ENCODE data around the gene EFNA4.

EFNA4 gene

DNA sequence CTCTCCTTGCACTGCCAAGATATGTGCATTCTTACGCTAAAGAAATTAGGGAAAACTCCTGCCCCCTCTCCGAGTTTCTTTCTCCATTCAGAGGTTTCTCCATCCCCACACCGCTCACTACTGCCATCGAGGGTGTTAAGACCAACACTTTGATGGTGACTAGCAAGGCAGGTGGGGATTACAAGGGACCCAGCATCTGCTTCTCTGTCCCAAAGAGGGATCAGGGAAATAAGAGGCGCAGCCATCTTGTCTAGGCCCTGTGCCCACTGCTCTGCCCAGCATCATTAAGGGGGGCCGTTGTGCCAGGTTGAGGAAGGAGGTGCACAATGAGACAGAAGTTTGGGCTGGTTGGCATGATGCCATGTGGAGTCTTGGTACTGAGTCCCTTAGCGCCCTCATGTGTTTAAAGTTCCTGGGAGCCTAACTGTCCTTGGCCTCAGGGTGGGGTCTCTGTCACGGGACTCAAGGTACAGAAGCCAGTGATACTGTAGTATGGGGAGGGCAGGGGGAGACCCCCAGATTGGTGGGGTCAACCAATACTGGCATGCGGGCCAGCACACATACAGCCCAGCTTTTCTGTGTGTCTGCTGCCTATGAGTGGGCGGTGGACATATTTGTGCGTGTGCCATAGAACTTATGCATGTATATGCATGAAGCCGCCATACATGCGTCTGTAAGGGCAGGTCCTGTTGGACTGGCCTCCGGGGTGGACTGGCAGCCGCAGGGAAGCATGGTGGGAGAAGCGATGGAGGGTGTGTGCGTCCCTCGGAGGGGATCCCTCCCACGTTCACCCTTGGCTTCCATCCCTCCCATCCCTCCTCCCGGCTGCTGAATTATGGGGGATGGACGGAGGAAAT, 20.6 kb downstream of the EFNA4 start:
- Histone ChIP-seq H3K9ac (ENCODE audit: low read length in 2 of 2) (peak overlapping the region in 1 of 2 donors; percentile 36), H3K27me3 (ENCODE audit: control insufficient read depth in 1 of 2, insufficient read depth in 2 of 2, low read length in 2 of 2) (peaks cover 48 to 55% of the 10 kb centered on the region in 2 donors), H3K4me3 (ENCODE audit: low read length in 2 of 2) (peak overlapping the region; percentile 38 to 85), H3K27ac (ENCODE audit: low read length) (no peak overlapping the region), H3K9me3 (ENCODE audit: control insufficient read depth in 2 of 2, low read length in 2 of 2) (no peaks in the 10 kb centered on the region), H3K4me1 (ENCODE audit: control insufficient read depth, insufficient read depth, low read length) (peaks cover 55% of the 10 kb centered on the region), H3K36me3 (ENCODE audit: control insufficient read depth in 2 of 2, insufficient read depth in 2 of 2, low read length in 2 of 2) (no peaks in the 10 kb centered on the region)

DNA sequence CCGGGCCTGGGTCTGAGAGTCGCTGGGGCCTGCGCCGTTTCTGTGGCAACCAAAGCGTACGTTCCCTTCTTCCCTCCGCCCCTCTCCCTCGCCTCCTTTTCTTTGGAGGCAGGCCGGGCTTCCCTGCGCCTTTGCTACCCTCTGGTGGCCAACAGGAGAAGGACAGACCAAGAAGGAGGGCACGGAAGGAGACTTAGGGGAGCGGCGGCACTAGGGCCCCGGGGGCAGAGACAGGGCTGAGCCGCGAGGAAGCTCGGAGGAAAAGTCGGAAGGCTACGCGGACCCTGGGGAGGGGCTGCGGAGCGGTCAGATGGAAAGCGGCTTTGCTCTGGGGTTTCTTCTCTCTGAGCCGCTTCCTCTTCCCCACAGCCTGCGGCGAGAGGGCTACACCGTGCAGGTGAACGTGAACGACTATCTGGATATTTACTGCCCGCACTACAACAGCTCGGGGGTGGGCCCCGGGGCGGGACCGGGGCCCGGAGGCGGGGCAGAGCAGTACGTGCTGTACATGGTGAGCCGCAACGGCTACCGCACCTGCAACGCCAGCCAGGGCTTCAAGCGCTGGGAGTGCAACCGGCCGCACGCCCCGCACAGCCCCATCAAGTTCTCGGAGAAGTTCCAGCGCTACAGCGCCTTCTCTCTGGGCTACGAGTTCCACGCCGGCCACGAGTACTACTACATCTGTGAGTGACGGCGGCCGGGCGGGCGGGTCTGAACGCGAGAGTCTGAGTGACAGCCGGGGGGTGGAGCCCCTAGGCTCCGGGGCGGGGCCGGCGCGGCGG, 21.4 kb downstream of the EFNA4 start:
- Histone ChIP-seq H3K9ac (ENCODE audit: low read length in 2 of 2) (peak overlapping the region; percentile 36 to 56), H3K36me3 (ENCODE audit: control insufficient read depth in 2 of 2, insufficient read depth in 2 of 2, low read length in 2 of 2) (no peaks in the 10 kb centered on the region), H3K9me3 (ENCODE audit: control insufficient read depth in 2 of 2, low read length in 2 of 2) (no peaks in the 10 kb centered on the region), H3K27ac (ENCODE audit: low read length) (peak overlapping the region; percentile 64), H3K4me3 (ENCODE audit: low read length in 2 of 2) (peak overlapping the region; percentile 73 to 85), H3K27me3 (ENCODE audit: control insufficient read depth in 1 of 2, insufficient read depth in 2 of 2, low read length in 2 of 2) (peaks cover 41 to 46% of the 10 kb centered on the region in 2 donors), H3K4me1 (ENCODE audit: control insufficient read depth, insufficient read depth, low read length) (peaks cover 47% of the 10 kb centered on the region)

DNA sequence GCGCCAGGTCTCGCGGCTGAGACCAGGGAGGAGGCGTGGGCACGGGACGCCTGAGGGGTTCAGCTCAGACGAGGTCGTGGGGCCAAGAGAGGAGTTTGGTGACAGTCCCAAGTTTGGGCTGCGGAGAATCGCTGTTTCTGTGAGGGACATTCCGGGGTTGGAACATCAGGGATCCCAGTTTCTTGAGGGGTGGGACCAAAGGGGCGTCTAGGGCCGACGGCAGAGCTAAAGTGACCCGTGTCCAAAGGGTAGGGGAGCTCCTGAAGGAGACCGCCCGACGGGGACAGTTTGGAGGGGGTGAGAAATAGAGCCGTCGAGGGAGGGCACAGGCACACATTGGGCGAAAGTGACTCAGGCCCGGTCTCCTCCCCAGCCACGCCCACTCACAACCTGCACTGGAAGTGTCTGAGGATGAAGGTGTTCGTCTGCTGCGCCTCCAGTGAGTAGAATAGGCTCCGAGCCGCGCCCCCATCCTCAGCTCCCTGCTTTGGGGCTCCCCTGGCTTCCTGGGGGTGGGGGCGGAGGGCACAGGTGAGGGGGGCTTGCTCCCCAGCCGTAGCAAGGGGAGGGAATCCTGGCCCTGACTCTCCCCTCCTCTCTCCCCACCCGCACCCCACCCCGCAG, 22.1 kb downstream of the EFNA4 start:
- H3K36me3 ChIP-seq (ENCODE audit: control insufficient read depth in 2 of 2, insufficient read depth in 2 of 2, low read length in 2 of 2), result no peaks in the 10 kb centered on the region
- peaks cover 35 to 39% of the 10 kb centered on the region in 2 donors for H3K27me3 ChIP-seq (ENCODE audit: control insufficient read depth in 1 of 2, insufficient read depth in 2 of 2, low read length in 2 of 2)
- H3K9me3 ChIP-seq (ENCODE audit: control insufficient read depth in 2 of 2, low read length in 2 of 2), result no peaks in the 10 kb centered on the region
- H3K4me3 ChIP-seq (ENCODE audit: low read length in 2 of 2), result peak overlapping the region; percentile 73 to 85
- peak overlapping the region; percentile 56 to 60 for H3K9ac ChIP-seq (ENCODE audit: low read length in 2 of 2)
- H3K4me1 ChIP-seq (ENCODE audit: control insufficient read depth, insufficient read depth, low read length), result peaks cover 40% of the 10 kb centered on the region
- peak overlapping the region; percentile 64 for H3K27ac ChIP-seq (ENCODE audit: low read length)

DNA sequence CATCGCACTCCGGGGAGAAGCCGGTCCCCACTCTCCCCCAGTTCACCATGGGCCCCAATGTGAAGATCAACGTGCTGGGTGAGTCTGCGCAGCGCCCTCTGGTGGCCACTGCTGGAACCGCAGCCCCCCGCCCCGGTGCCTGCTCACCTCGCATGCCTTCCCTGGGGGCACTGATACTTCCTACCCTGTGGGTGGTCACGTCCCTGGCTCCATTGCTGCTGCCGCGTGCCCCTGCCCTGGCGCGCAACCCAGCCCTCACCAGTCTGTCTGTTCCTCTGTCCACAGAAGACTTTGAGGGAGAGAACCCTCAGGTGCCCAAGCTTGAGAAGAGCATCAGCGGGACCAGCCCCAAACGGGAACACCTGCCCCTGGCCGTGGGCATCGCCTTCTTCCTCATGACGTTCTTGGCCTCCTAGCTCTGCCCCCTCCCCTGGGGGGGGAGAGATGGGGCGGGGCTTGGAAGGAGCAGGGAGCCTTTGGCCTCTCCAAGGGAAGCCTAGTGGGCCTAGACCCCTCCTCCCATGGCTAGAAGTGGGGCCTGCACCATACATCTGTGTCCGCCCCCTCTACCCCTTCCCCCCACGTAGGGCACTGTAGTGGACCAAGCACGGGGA, 22.7 kb downstream of the EFNA4 start:
- H3K4me3 ChIP-seq (ENCODE audit: low read length in 2 of 2), result peak overlapping the region in 1 of 2 donors; percentile 85
- no peaks in the 10 kb centered on the region for H3K9me3 ChIP-seq (ENCODE audit: control insufficient read depth in 2 of 2, low read length in 2 of 2)
- H3K27me3 ChIP-seq (ENCODE audit: control insufficient read depth in 1 of 2, insufficient read depth in 2 of 2, low read length in 2 of 2), result peaks cover 29 to 33% of the 10 kb centered on the region in 2 donors
- H3K27ac ChIP-seq (ENCODE audit: low read length), result no peak overlapping the region
- H3K36me3 ChIP-seq (ENCODE audit: control insufficient read depth in 2 of 2, insufficient read depth in 2 of 2, low read length in 2 of 2), result no peaks in the 10 kb centered on the region
- no peak overlapping the region for H3K9ac ChIP-seq (ENCODE audit: low read length in 2 of 2)
- H3K4me1 ChIP-seq (ENCODE audit: control insufficient read depth, insufficient read depth, low read length), result peaks cover 37% of the 10 kb centered on the region

DNA sequence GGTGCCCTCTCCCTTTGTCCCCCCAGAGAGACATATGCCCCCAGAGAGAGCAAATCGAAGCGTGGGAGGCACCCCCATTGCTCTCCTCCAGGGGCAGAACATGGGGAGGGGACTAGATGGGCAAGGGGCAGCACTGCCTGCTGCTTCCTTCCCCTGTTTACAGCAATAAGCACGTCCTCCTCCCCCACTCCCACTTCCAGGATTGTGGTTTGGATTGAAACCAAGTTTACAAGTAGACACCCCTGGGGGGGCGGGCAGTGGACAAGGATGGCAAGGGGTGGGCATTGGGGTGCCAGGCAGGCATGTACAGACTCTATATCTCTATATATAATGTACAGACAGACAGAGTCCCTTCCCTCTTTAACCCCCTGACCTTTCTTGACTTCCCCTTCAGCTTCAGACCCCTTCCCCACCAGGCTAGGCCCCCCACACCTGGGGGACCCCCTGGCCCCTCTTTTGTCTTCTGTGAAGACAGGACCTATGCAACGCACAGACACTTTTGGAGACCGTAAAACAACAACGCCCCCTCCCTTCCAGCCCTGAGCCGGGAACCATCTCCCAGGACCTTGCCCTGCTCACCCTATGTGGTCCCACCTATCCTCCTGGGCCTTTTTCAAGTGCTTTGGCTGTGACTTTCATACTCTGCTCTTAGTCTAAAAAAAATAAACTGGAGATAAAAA, 23.5 kb downstream of the EFNA4 start:
- H3K9me3 ChIP-seq (ENCODE audit: control insufficient read depth in 2 of 2, low read length in 2 of 2), result no peaks in the 10 kb centered on the region
- H3K27me3 ChIP-seq (ENCODE audit: control insufficient read depth in 1 of 2, insufficient read depth in 2 of 2, low read length in 2 of 2), result peaks cover 23 to 26% of the 10 kb centered on the region in 2 donors
- H3K36me3 ChIP-seq (ENCODE audit: control insufficient read depth in 2 of 2, insufficient read depth in 2 of 2, low read length in 2 of 2), result no peaks in the 10 kb centered on the region
- no peak overlapping the region for H3K9ac ChIP-seq (ENCODE audit: low read length in 2 of 2)
- no peak overlapping the region for H3K4me3 ChIP-seq (ENCODE audit: low read length in 2 of 2)
- peaks cover 36% of the 10 kb centered on the region for H3K4me1 ChIP-seq (ENCODE audit: control insufficient read depth, insufficient read depth, low read length)
- no peak overlapping the region for H3K27ac ChIP-seq (ENCODE audit: low read length)

DNA sequence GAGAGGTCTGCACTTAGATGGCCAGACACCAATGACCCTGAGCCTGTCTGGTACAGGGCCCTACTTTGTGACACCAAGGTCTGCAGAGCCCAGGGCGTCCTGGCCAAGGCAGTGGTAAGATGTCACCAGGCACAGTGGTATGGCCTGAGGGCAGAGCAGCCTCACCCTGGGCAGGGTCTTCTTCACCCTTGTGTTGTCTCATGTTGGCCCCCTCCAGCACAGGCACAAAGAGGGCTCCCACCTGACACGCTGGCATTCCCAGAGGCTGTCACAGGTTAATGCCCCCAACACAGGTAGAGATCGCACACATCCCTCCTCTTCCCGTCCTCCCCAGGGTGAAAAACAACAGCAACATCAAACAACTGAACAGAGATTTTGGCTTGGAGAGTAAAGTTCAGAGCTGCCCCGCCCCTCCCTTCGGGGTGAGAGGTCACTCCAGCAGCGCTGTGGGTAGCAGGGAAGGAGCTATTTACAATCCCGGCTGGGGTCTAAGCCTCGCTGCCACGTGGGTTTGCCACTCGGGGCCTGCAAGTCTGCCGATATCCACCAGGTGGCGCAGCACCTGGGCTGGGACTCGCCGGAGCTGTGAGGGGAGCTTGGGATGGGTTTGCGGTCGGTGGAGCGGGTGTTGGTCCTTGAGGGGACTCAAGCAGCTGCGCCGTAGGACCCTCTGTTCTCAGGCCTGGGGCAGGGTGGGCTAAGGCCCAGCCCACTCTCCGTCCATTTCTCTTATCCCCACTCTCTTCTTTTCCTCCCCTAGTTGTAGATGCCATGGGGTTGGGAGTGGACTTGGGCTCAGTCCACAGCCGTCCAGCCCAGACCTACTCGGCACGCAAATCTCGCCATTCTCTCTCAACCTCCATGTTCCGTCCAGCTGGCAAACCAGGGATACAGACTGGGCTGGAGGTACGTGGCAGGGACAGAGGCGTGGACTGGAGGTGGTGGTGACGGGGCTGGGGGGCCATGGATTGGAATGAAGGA, 27.8 kb downstream of the EFNA4 start:
- Histone ChIP-seq H3K9me3 (ENCODE audit: control insufficient read depth in 2 of 2, low read length in 2 of 2) (no peaks in the 10 kb centered on the region), H3K4me3 (ENCODE audit: low read length in 2 of 2) (peak overlapping the region; percentile 35 to 40), H3K36me3 (ENCODE audit: control insufficient read depth in 2 of 2, insufficient read depth in 2 of 2, low read length in 2 of 2) (no peaks in the 10 kb centered on the region), H3K27ac (ENCODE audit: low read length) (no peak overlapping the region), H3K27me3 (ENCODE audit: control insufficient read depth in 1 of 2, insufficient read depth in 2 of 2, low read length in 2 of 2) (no peaks in the 10 kb centered on the region), H3K4me1 (ENCODE audit: control insufficient read depth, insufficient read depth, low read length) (peaks cover 26% of the 10 kb centered on the region), H3K9ac (ENCODE audit: low read length in 2 of 2) (peak overlapping the region; percentile 29 to 59)

DNA sequence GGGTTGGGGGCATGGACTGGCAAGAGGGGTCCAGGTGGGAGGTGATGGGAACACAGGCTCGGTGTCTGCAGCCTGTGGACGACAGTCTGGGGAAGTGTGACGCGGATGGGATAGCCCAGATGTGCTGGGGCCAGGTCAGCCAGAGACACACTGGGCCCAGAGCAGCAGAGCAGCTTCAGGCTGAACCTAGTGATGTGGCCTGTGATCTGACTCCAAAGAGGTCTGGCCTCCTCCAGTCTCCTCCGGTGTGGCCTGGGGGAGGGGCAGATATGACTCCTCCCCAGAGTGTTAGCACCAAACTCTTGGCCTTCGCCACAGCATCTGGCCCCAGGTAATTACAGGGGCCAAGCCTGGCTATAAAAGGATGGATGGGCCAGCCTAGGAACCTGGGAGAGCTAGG, 28.6 kb downstream of the EFNA4 start:
- Histone ChIP-seq H3K9ac (ENCODE audit: low read length in 2 of 2) (no peak overlapping the region), H3K36me3 (ENCODE audit: control insufficient read depth in 2 of 2, insufficient read depth in 2 of 2, low read length in 2 of 2) (no peaks in the 10 kb centered on the region), H3K4me1 (ENCODE audit: control insufficient read depth, insufficient read depth, low read length) (peaks cover 23% of the 10 kb centered on the region), H3K4me3 (ENCODE audit: low read length in 2 of 2) (no peak overlapping the region), H3K9me3 (ENCODE audit: control insufficient read depth in 2 of 2, low read length in 2 of 2) (no peaks in the 10 kb centered on the region), H3K27me3 (ENCODE audit: control insufficient read depth in 1 of 2, insufficient read depth in 2 of 2, low read length in 2 of 2) (no peaks in the 10 kb centered on the region), H3K27ac (ENCODE audit: low read length) (no peak overlapping the region)

DNA sequence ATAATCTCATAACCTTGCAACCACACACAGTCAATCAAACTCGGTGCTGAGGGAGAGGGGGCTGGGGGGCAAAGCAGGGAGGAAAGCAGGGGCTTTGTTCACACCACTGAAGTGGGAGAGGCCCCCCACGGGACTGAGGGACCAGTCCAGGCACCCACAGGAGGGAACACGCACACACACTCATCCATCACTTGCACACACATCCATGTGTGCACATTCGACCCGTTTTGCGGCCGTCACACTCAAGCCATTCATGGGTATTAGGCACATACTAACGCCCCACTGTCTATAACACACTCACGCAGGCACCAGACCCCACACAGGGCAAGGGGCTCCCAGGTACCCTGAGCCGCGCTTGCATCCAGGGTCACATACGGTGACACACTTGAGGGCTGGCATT, 29.1 kb downstream of the EFNA4 start:
- H3K9me3 ChIP-seq (ENCODE audit: control insufficient read depth in 2 of 2, low read length in 2 of 2), result no peaks in the 10 kb centered on the region
- H3K27me3 ChIP-seq (ENCODE audit: control insufficient read depth in 1 of 2, insufficient read depth in 2 of 2, low read length in 2 of 2), result no peaks in the 10 kb centered on the region
- peak overlapping the region; percentile 62 for H3K27ac ChIP-seq (ENCODE audit: low read length)
- H3K36me3 ChIP-seq (ENCODE audit: control insufficient read depth in 2 of 2, insufficient read depth in 2 of 2, low read length in 2 of 2), result no peaks in the 10 kb centered on the region
- no peak overlapping the region for H3K9ac ChIP-seq (ENCODE audit: low read length in 2 of 2)
- H3K4me1 ChIP-seq (ENCODE audit: control insufficient read depth, insufficient read depth, low read length), result peaks cover 23% of the 10 kb centered on the region
- H3K4me3 ChIP-seq (ENCODE audit: low read length in 2 of 2), result no peak overlapping the region

DNA sequence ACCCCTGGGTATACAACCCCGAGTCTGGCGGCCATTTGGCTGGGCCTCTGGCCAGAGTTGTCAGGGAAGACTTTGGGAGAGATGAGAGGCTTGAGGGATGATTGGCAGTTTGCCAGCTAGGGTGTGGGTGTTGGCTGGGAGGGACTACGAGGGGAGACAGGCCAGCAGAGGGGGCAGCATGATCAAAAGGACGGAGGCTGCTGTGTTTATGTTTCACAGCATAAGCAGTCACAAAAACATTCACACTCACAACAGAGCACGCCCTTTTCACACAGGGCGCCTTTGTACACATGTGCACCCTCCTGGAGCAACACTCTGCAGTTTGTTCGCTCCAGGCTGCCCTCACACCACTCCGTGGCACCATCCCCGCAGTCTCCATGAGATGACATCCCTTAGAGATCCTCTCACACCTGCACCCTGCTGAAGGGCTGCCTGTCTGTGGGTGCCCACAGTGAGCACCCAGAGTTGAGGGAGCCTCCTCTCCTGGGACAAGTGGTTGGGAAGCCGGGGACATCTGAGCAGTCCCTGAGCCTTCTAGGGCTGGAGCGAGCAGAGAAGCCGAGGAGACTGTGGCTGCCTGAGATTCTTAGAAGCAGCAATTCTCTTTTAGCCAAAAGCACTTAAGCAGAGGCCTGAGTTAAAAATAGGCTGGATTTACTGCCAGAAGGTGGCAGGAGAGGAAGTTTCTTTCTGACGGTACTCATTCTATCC, 30.5 kb downstream of the EFNA4 start:
- no peaks in the 10 kb centered on the region for H3K36me3 ChIP-seq (ENCODE audit: control insufficient read depth in 2 of 2, insufficient read depth in 2 of 2, low read length in 2 of 2)
- H3K27me3 ChIP-seq (ENCODE audit: control insufficient read depth in 1 of 2, insufficient read depth in 2 of 2, low read length in 2 of 2), result no peaks in the 10 kb centered on the region
- H3K9ac ChIP-seq (ENCODE audit: low read length in 2 of 2), result peak overlapping the region; percentile 14 to 36
- no peaks in the 10 kb centered on the region for H3K9me3 ChIP-seq (ENCODE audit: control insufficient read depth in 2 of 2, low read length in 2 of 2)
- H3K4me1 ChIP-seq (ENCODE audit: control insufficient read depth, insufficient read depth, low read length), result peaks cover 23% of the 10 kb centered on the region
- H3K4me3 ChIP-seq (ENCODE audit: low read length in 2 of 2), result peak overlapping the region; percentile 36 to 54
- H3K27ac ChIP-seq (ENCODE audit: low read length), result peak overlapping the region; percentile 62

All from stomach smooth muscle (tissue), 2 donors.